ENCODE measurements around the gene OSTN. TPM values are rescaled to one million over a fixed set of nuclear protein-coding genes. Genes with fewer than 3 reads are reported as not detected.

OSTN gene
- total RNA-seq, 1 experiment from 2014 or later, result not detected

GRCh38 chr3:191307341-191307740 lies 108.3 kb downstream of the OSTN start:
- DNase-seq (ENCODE audit: low spot score), result no peak

- DNase-seq (ENCODE audit: low spot score), result no peak
Measured at GRCh38 chr3:191313296-191313695, 114.3 kb downstream of the OSTN start.

- no peak for DNase-seq (ENCODE audit: low spot score)
Measured at GRCh38 chr3:191314109-191314728, 115.2 kb downstream of the OSTN start.

Other genes starting within 250 kb of the OSTN start
- 27.9 and 42.2 TPM in 2 replicates for gene CCDC50, start 130.2 kb downstream of the OSTN start, total RNA-seq (2014; rRNA removed; shearing (Covaris generic))
- gene UTS2B, start 131.3 kb downstream of the OSTN start, total RNA-seq (2014; rRNA removed; shearing (Covaris generic)), result 0.08 and 0.64 TPM in 2 replicates